ENCODE data around the gene SLC22A25.

The SLC22A25 gene

DNA sequence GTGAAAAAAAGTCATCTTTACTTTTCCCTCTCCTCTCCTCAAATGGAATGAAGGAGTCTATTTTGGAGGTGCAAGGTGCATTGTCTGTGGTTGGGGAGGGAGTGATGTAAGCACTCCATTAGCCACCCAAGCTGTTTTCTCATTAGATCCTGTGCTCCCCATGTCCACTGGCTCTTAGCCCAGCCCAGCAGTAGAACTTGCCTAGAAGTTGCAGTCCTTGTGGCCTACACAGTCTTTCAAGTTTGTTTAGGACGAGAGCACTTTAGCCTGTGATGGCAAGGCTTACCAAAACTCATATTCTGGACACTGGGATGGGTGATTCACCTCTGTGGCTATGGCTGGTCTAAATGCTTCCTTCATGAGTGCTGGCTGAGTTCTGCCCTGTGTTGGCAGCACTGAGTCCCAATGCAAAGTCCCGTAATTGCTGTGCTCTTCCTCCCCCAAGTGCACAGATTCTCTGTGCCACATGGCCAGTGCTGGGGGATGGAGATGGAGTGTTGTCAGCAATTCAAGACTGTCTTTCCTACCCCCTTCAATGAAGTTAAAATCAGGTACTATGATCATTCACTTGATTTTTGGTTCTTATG is 15.8 kb downstream of the SLC22A25 start:
- DNase-seq, result no peak

DNA sequence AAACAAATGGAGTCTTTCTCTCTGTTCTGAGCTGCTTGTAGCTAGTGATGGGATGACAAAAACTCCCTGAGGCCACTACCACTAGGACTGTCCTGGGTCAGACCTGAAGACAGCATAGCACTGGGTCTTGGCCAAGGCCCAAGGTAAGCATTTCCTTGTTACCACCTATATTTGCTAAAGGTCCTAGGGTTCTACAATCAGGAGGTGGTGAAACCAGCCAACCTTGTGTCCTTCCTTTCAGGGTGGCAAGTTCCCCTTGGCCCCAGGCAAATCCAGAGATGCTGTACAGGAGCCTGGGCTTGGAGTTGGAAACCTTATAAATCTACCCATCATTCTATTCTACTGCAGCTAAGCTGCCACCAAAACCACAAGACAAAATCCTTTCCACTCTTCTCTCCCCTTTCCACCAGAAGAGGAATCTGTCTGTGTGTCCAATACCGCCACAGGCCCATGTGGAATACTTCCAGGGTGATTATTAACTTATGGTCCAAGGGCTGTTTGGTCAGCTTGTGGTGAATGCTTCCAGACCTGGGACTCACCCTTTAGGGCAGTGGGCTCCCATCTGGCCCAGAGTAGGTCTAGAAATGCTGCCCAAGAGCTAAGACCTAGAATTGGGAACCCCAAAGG is 16.8 kb downstream of the SLC22A25 start:
- DNase-seq, result no peak

DNA sequence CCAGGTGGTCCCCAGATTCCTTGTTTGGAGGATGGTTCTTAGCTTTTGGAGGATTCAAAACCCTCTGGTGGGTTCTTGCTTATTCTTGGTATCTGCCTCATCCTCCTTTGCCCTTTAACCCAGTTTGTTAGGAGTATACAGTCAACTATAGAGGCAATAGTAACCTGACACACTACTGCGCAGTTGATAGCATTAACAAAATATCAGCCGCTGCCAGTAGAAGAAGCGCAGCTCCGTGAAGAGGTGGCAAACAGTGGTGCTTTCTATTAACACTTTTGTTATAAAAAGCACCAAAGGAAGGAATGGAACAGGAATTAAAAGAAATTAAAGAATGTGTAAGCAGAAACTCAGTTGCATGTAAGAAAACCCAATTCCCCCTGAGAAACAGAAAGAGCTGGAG is 29.3 kb downstream of the SLC22A25 start:
- DNase-seq, result no peak

GRCh38 chr11:63212742-63213141 is 30.7 kb downstream of the SLC22A25 start:
- no peak for DNase-seq

DNA sequence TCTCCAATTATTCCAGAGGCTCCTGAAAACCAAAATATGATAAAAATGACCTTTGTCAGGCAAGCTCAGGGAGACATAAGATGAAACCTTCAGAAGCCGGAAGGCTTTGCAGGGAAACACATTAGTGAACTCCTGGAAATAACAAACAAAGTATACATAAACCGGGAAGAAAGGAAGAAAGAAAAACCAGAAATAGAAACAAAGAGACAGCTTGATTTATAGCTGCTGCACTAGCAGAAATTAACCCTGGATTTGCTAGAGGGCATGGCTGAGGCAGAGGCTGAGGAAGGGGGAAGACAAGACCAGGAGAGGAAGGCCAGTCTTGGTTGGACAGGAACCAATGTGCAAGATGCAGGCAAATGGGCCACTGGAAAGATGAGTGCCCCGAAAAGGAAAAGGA is 33.3 kb downstream of the SLC22A25 start:
- DNase-seq, result no peak
